ENCODE data around the gene MOK.

Gene MOK

DNA sequence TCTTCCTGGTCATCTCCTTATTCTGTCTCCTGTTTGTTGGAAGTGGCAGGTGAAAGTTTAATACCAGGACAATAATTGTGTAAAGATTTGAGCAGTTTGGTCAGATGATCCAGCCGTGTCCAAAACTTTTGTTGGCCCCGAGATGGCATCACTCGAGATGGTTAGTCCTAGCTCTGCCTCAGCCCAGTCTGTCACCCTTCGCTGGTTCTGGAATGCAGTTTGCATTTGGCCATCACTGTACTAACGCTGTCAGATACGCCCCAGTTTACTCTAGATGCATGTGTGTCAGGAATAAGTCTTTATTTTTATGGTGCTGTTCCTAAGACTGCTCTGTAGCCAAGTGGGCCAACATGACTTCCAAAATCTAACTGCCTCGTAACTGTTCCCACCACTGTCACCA is 79.6 kb downstream of the MOK start:
- Histone ChIP-seq H2AFZ (no peak overlapping the region), H3K27ac (no peak overlapping the region), H3K4me1 (no peaks in the 10 kb centered on the region), H3K4me3 (ENCODE audit: low read depth, low read length) (no peak overlapping the region), H3K9me3 (ENCODE audit: control insufficient read depth, low read length) (no peaks in the 10 kb centered on the region), H3K27me3 (ENCODE audit: control insufficient read depth, insufficient read depth, low read length) (no peaks in the 10 kb centered on the region), H3K9ac (no peak overlapping the region), H3K4me2 (ENCODE audit: low read length) (no peak overlapping the region), H3K79me2 (no peaks in the 10 kb centered on the region), H3K36me3 (ENCODE audit: control insufficient read depth, insufficient read depth, low read length) (no peaks in the 10 kb centered on the region)
- TF ChIP-seq, protein P1, sequence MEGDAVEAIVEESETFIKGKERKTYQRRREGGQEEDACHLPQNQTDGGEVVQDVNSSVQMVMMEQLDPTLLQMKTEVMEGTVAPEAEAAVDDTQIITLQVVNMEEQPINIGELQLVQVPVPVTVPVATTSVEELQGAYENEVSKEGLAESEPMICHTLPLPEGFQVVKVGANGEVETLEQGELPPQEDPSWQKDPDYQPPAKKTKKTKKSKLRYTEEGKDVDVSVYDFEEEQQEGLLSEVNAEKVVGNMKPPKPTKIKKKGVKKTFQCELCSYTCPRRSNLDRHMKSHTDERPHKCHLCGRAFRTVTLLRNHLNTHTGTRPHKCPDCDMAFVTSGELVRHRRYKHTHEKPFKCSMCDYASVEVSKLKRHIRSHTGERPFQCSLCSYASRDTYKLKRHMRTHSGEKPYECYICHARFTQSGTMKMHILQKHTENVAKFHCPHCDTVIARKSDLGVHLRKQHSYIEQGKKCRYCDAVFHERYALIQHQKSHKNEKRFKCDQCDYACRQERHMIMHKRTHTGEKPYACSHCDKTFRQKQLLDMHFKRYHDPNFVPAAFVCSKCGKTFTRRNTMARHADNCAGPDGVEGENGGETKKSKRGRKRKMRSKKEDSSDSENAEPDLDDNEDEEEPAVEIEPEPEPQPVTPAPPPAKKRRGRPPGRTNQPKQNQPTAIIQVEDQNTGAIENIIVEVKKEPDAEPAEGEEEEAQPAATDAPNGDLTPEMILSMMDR (IDR thresholded peaks at IDR 0.05) = no peak

- H2AFZ ChIP-seq = no peak overlapping the region
- H3K27me3 ChIP-seq (ENCODE audit: control insufficient read depth, insufficient read depth, low read length) = no peaks in the 10 kb centered on the region
- TF ChIP-seq, protein P1 (IDR thresholded peaks at IDR 0.05) = no peak
- peaks cover 2% of the 10 kb centered on the region for H3K79me2 ChIP-seq
- no peak overlapping the region for H3K4me3 ChIP-seq (ENCODE audit: low read depth, low read length)
- H3K4me1 ChIP-seq = no peaks in the 10 kb centered on the region
- no peak overlapping the region for H3K27ac ChIP-seq
- H3K4me2 ChIP-seq (ENCODE audit: low read length) = no peak overlapping the region
- no peaks in the 10 kb centered on the region for H3K9me3 ChIP-seq (ENCODE audit: control insufficient read depth, low read length)
- H3K9ac ChIP-seq = no peak overlapping the region
- H3K36me3 ChIP-seq (ENCODE audit: control insufficient read depth, insufficient read depth, low read length) = no peaks in the 10 kb centered on the region
Measured at GRCh38 chr14:102223682-102224081, 81.3 kb downstream of the MOK start.

DNA sequence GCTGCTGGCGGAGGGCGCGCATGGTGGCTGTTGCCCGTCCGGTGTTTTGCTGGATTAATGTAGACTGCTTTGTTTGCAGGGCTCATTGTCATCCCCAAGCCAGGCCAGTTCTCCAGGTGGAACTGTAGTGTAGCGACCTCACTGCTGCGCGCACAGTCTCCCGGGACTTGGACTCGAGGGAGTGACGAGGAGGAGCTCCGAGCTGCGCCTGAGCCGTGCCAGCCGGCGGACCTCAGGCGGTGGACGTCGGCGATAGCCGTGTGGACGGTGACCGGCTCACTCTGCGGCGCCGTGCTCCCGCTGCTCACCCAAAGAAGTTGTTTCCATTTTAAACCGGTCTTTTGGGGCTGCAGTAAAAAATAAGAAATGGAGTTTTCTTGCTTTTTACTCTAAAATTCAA is 82.2 kb downstream of the MOK start:
- H3K27me3 ChIP-seq (ENCODE audit: control insufficient read depth, insufficient read depth, low read length) = no peaks in the 10 kb centered on the region
- H3K36me3 ChIP-seq (ENCODE audit: control insufficient read depth, insufficient read depth, low read length) = no peaks in the 10 kb centered on the region

GRCh38 chr14:102222009-102222575 is 82.9 kb downstream of the MOK start:
- H3K27me3 ChIP-seq (ENCODE audit: control insufficient read depth, insufficient read depth, low read length) = no peaks in the 10 kb centered on the region
- TF ChIP-seq, protein P1 (IDR thresholded peaks at IDR 0.05) = no peak
- no peak overlapping the region for H3K9ac ChIP-seq
- no peaks in the 10 kb centered on the region for H3K9me3 ChIP-seq (ENCODE audit: control insufficient read depth, low read length)
- H2AFZ ChIP-seq = no peak overlapping the region
- H3K27ac ChIP-seq = no peak overlapping the region
- no peak overlapping the region for H3K4me2 ChIP-seq (ENCODE audit: low read length)
- no peaks in the 10 kb centered on the region for H3K4me1 ChIP-seq
- no peak overlapping the region for H3K4me3 ChIP-seq (ENCODE audit: low read depth, low read length)
- H3K79me2 ChIP-seq = peaks cover 2% of the 10 kb centered on the region
- H3K36me3 ChIP-seq (ENCODE audit: control insufficient read depth, insufficient read depth, low read length) = no peaks in the 10 kb centered on the region

More for the DNA sequence above, 82.2 kb downstream of the MOK start:
- H3K9ac ChIP-seq = no peak overlapping the region
- H3K9me3 ChIP-seq (ENCODE audit: control insufficient read depth, low read length) = no peaks in the 10 kb centered on the region
- TF ChIP-seq, protein P1 (IDR thresholded peaks at IDR 0.05) = no peak
- no peak overlapping the region for H3K4me3 ChIP-seq (ENCODE audit: low read depth, low read length)
- H3K4me1 ChIP-seq = no peaks in the 10 kb centered on the region
- no peak overlapping the region for H3K4me2 ChIP-seq (ENCODE audit: low read length)
- H2AFZ ChIP-seq = no peak overlapping the region
- H3K27ac ChIP-seq = no peak overlapping the region
- peaks cover 2% of the 10 kb centered on the region for H3K79me2 ChIP-seq

DNA sequence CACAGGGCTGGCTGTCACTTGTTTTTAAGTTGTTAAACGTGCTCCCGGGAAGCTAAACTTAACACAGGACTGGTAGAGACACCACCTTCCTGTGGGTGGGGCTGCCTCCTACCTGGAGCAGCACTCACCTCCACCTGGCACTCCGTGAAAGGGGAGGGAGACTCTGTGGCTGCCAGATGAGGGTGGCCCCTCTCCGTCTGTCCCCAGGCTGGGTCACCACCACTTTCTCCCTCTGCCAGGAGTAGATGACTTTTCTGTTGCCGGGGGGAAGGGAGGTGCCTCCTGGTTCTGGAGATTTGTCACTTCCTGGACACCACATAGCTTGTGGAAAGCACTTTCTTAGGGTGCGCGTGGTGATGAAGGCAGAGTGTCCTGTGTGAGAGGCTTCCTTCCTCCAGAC is 83.9 kb downstream of the MOK start:
- Histone ChIP-seq H3K9me3 (ENCODE audit: control insufficient read depth, low read length) (no peaks in the 10 kb centered on the region), H3K4me1 (no peaks in the 10 kb centered on the region), H3K79me2 (peaks cover 4% of the 10 kb centered on the region), H3K36me3 (ENCODE audit: control insufficient read depth, insufficient read depth, low read length) (no peaks in the 10 kb centered on the region), H3K27ac (no peak overlapping the region), H3K9ac (no peak overlapping the region), H3K4me2 (ENCODE audit: low read length) (no peak overlapping the region), H2AFZ (no peak overlapping the region), H3K27me3 (ENCODE audit: control insufficient read depth, insufficient read depth, low read length) (no peaks in the 10 kb centered on the region), H3K4me3 (ENCODE audit: low read depth, low read length) (no peak overlapping the region)
- TF ChIP-seq, protein P1 (IDR thresholded peaks at IDR 0.05) = no peak
